Upper lobe of right lung (tissue), 1 donor: ENCODE measurements around the gene YTHDC2. TPM values are rescaled to one million over a fixed set of nuclear protein-coding genes. Genes with fewer than 3 reads are reported as not detected.

Experiments
- ATAC-seq: fragments of 200-7000 bp; cut with Tn5 transposase; one replicate; pipeline ENCODE4 v1.9.1; 2020; ENCODE audit warnings: mild to moderate bottlenecking, moderate library complexity
- DNase-seq: peaks from one replicate; pipeline ENCODE4 v3.0.0-alpha.2; 2020
- H3K27ac ChIP-seq: fragments of 200-600 bp; one replicate; pipeline ENCODE4 v1.8.0; 2022
- H3K27me3 ChIP-seq: fragments of 200-600 bp; one replicate; pipeline ENCODE4 v1.8.0; 2022; ENCODE audit warnings: mild to moderate bottlenecking
- H3K36me3 ChIP-seq: fragments of 200-600 bp; one replicate; pipeline ENCODE4 v1.8.0; 2022
- H3K4me1 ChIP-seq: fragments of 200-600 bp; one replicate; pipeline ENCODE4 v1.8.0; 2022
- H3K4me3 ChIP-seq: fragments of 200-600 bp; one replicate; pipeline ENCODE4 v1.8.0; 2022; ENCODE audit warnings: mild to moderate bottlenecking
- H3K9me3 ChIP-seq: fragments of 200-600 bp; one replicate; pipeline ENCODE4 v1.8.0; 2022
- intact Hi-C: fragments of 100-400 bp; cut with DNase I; formaldehyde crosslinking; loops from one replicate; pipeline ENCODE4 v1.11.0; 2022
- total RNA-seq: library from RNA; stranded (reverse); fragmentation: NEBNext Ultra II Directional; extraction: Animal tissue kit (Norgen Biotek cat#: 25700); gene quantifications from one replicate; pipeline ENCODE4 v1.2.1, GENCODE V29; 2021
- TF ChIP-seq, protein P1 (sequence below): fragments of 200-600 bp; IDR thresholded peaks from one replicate; pipeline ENCODE4 v1.8.0; 2022; ENCODE audit warnings: antibody characterized with exemption
- donor health status: DM: no; HTN: yes; CAD: no; lungs with severe emphysema.

YTHDC2 gene
- total RNA-seq, 1 donor from 2014 or later: 21.7 TPM

DNA sequence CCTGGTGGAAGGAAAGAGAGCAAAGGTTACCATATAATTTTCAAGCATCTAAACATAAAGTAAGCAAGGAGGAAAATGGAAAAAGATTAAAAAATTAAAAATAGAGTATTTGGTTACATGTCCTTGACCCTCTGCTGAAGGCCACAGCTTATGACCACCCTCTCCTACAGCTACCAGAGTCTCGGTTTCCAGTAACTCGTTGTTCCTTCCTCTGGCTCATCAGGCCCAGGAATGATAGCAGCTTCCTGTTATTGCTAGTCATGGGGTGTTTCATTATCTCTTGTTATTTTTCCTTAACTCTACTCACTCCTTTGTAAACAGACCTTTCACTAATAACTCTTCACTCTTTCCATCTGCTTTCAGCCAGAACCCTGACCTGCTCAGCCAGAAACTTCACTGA is 102.2 kb downstream of the YTHDC2 start:
- H3K9me3 ChIP-seq: no peaks in the 10 kb centered on the region
- H3K36me3 ChIP-seq: no peaks in the 10 kb centered on the region
- DNase-seq (no peak), ATAC-seq (no peak)
- TF ChIP-seq, protein P1, sequence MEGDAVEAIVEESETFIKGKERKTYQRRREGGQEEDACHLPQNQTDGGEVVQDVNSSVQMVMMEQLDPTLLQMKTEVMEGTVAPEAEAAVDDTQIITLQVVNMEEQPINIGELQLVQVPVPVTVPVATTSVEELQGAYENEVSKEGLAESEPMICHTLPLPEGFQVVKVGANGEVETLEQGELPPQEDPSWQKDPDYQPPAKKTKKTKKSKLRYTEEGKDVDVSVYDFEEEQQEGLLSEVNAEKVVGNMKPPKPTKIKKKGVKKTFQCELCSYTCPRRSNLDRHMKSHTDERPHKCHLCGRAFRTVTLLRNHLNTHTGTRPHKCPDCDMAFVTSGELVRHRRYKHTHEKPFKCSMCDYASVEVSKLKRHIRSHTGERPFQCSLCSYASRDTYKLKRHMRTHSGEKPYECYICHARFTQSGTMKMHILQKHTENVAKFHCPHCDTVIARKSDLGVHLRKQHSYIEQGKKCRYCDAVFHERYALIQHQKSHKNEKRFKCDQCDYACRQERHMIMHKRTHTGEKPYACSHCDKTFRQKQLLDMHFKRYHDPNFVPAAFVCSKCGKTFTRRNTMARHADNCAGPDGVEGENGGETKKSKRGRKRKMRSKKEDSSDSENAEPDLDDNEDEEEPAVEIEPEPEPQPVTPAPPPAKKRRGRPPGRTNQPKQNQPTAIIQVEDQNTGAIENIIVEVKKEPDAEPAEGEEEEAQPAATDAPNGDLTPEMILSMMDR: no peak
- intact Hi-C loops: no loop called here
- no peak overlapping the region for H3K27ac ChIP-seq
- H3K4me3 ChIP-seq: no peak overlapping the region
- no peaks in the 10 kb centered on the region for H3K4me1 ChIP-seq
- H3K27me3 ChIP-seq: peaks cover 9% of the 10 kb centered on the region

DNA sequence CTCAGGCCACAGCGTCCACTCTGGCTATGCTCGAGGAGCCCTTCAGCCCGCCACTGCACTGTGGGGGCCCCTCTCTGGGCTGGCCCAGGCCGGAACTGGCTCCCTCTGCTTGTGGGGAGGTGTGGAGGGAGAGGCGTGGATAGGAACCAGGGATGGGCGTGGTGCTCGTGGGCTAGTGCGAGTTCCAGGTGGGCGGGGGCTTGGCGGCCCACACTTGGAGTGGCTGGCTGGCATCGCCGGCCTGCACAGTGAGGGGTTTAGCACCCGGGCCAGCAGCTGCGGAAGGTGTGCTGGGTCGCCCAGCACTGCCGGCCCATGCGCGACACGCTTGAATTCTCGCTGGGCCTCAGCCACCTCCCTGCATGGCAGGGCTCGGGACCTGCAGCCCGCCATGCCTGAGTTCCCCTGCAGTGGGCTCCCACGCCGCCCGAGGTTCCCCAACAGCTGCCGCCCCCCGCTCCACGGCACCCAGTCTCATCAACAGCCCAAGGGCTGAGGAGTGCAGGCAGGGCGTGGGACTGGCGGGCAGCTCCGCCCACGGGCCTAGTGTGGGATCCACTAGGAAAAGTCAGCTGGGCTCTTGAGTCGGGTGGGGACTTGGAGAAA is 103.8 kb downstream of the YTHDC2 start:
- Histone ChIP-seq H3K4me1 (no peaks in the 10 kb centered on the region), H3K27me3 (peaks cover 9% of the 10 kb centered on the region), H3K4me3 (no peak overlapping the region), H3K36me3 (no peaks in the 10 kb centered on the region), H3K27ac (no peak overlapping the region), H3K9me3 (no peaks in the 10 kb centered on the region)
- intact Hi-C loops: no loop called here
- ATAC-seq (no peak), DNase-seq (no peak)
- TF ChIP-seq, protein P1: no peak

DNA sequence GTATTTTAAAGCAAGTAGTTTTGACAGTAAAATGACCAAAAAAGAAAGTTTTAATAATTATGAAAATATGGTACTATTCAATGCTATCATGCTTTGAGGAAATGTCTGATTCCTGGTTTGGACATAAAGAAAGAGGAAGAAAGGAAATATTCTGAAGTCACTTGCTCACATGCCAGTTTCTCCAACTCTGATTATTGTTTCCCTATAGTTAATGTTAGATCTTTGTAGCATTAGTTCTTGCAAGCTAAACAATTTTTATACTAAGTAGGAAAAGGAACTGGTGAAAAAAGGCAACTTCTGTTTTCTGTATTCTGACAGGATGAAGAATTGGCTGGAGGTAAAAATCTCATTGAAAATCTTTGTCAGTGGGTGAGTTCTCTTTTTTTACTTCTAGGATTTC is 119.5 kb downstream of the YTHDC2 start:
- Histone ChIP-seq H3K4me1 (no peaks in the 10 kb centered on the region), H3K9me3 (no peaks in the 10 kb centered on the region), H3K27me3 (no peaks in the 10 kb centered on the region), H3K36me3 (no peaks in the 10 kb centered on the region), H3K4me3 (no peak overlapping the region), H3K27ac (no peak overlapping the region)
- intact Hi-C loops: no loop called here
- TF ChIP-seq, protein P1: no peak
- DNase-seq (no peak), ATAC-seq (no peak)

DNA sequence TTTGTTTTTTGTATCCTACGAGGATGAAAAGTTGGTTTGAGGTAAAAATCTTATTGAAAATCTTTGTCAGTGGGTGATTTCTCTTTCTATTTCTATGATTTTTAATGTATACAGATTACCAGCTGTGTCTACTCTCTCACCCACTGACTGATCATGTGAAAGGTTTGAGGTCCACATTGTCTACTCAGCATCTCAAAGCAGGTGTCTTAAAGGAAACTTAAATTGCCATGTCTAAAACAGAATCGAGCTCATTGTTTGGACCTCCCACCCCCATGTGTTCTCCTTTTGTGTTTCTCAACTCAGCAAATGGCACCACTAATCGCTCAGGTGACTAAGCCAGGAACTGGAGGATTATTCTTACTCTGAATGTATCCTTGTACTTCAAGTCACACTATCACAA is 121.5 kb downstream of the YTHDC2 start:
- intact Hi-C loops: no loop called here
- Histone ChIP-seq H3K9me3 (no peaks in the 10 kb centered on the region), H3K27ac (no peak overlapping the region), H3K4me3 (no peak overlapping the region), H3K27me3 (no peaks in the 10 kb centered on the region), H3K36me3 (no peaks in the 10 kb centered on the region), H3K4me1 (no peaks in the 10 kb centered on the region)
- DNase-seq: no peak
- TF ChIP-seq, protein P1: no peak
- ATAC-seq: no peak

DNA sequence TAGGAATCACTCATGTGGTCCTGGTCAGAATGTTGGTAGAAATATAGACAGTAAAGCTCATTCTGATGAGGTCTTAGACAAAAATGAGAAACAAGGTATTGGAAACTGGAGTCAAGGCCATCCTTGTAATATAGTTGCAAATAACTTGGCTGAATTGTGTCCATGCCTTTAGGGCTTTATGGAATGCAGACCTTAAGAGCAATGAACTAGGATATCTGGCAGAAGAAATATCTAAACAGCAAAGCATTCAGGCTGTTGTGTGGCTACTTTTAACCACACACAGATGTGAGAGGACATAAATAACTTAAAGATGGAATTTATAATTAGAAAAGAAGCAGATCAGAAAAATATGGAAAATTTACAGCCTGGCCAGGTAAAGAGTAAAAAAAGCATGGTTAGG is 128.2 kb downstream of the YTHDC2 start:
- intact Hi-C loops: no loop called here

More for the DNA sequence above, 128.2 kb downstream of the YTHDC2 start:
- no peaks in the 10 kb centered on the region for H3K9me3 ChIP-seq
- H3K4me1 ChIP-seq: no peaks in the 10 kb centered on the region
- no peak overlapping the region for H3K27ac ChIP-seq
- TF ChIP-seq, protein P1: no peak
- no peaks in the 10 kb centered on the region for H3K36me3 ChIP-seq
- H3K4me3 ChIP-seq: no peak overlapping the region
- DNase-seq (no peak), ATAC-seq (no peak)
- no peaks in the 10 kb centered on the region for H3K27me3 ChIP-seq

Other genes starting within 250 kb of the YTHDC2 start
- gene TSSK1B, start 78.7 kb upstream of the YTHDC2 start, total RNA-seq: not detected
- gene MCC, start 25.2 kb upstream of the YTHDC2 start, total RNA-seq: 18.6 TPM